HG03442 (cell line): Measurements from ENCODE around the gene SIRT6.
"Not testable (repeated sequence)": the region's sequence is repeated elsewhere in the genome, so short reads cannot be mapped to it uniquely, and the experiment has no call there.

ENCODE experiments used
- ATAC-seq: cut with Tn5 transposase; IDR thresholded peaks from one replicate; pipeline ENCODE4 v1.9.1; 2021; ENCODE audit warnings: mild to moderate bottlenecking, moderate library complexity; ENCODE audit not compliant: unreplicated experiment

Gene SIRT6

DNA sequence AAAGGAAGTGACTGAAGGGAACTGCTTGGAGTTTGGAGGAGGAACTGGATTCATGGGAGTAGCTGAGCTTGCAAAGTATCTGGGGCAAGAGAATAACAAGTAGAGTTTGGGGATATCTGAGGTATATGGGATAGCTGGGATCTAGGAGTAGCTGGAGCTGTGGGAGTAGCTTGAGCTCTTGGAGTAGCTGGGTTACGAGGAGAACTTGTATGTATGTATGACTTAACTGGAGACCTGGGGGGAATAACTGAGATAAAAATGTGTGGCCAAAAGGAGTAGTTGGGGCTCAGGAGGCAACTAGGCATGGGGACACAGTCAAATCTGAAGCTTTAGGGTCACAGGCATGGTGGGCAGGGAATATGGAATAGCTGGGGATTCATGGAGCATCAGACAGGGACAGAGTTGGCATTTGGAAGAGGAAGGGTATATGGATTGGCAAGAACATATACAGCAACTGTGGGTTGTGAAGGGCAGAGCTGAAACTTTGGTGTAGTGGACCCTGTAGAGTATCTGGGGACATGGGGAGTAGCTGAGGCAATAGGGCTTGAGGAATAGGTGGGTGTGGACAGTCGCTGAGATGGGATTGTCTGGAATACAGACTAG is 18.7 kb upstream of the SIRT6 start:
- ATAC-seq: no peak

DNA sequence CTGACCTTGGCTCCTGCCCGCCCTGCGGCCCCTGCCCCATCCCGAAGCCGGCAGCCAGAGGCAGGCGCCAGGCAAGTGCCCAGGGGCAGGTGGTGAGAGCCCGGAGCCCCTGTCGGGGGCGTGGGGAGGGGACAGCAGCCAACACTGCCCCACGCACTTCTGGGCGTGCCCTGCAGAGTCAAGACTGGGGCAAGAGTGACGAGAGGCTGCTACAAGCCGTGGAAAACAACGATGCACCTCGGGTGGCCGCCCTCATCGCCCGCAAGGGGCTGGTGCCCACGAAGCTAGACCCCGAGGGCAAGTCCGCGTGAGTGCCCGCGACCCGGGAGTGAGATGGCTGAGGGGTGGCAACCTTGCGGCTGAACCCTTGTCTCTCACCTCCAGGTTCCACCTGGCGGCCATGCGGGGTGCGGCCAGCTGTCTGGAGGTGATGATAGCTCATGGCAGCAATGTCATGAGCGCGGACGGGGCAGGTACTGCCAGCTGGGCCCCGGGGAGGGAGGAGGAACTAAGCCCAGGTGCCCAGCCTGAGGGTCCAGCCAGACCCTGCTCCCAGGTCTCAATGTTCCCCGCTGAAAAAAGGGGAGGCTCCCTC is 17.4 kb upstream of the SIRT6 start:
- ATAC-seq: no peak

DNA sequence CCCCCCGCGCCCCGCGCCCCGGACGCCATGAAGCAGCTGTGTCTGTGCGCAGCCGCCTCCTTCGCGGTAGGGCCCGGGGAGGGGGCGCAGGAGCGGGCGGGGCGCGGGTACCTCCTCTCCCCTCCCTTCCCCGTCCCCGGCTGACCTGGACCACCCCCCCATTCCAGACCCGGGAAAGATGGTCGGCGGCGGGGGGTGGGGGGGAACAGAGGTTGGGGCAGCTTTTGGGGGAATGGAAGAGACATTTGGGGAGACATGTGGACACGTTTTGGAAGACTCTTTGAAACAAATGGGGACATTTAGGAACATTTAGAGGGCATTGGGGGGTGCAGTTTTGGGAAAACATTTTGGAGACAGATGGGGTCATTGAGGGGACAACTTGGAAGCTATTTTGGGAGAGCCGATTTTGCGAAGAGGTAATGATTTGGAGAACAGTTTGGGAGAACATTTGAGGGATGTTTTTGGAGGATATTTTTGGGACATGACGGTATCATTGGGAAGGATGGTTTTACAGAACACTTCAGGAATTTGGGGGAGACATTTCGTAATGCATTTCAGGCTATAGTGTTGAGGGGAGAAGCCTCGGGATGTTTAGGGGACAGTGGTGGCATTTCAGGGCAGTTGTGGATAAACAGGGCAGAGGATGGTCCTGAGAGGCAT is 16.2 kb upstream of the SIRT6 start:
- ATAC-seq: no peak

DNA sequence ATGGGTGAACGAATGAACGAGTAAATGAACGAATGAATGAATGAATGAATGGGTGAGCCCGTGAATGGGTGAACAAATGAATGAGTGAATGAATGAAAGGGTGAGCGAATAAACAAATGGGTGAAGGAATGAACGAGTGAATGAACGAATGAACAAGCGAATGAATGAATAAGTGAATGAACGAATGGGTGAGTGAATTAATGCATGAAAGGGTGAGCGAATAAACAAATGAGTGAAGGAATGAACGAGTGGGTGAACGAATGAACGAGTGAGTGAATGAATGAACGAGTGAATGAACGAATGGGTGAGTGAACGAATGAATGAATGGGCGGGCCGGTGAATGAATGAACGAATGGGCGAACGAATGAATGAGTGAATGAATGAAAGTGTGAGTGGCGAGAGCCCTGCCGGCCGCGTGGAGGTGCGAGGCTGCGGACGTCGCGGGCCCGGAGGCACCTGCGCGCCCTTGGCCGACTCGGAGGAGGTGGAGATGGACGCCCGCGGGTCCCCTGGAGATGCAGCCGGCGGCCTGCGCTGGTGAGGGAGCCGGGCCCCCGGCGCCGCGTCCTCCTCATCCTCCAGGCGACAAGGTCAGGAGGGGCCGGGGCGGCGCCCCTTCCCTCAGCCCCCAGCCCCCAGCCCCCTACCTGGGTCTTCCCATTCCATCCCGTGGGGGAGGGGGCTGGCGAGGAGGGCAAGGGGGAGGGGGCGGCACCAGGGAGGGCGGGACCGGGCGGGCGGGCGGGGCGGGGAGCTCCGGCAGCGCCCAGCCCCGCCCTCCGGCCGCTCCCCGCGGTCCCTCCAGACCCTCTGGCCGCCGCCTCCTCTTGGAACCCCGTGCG is 15.5 kb upstream of the SIRT6 start:
- ATAC-seq: no peak

DNA sequence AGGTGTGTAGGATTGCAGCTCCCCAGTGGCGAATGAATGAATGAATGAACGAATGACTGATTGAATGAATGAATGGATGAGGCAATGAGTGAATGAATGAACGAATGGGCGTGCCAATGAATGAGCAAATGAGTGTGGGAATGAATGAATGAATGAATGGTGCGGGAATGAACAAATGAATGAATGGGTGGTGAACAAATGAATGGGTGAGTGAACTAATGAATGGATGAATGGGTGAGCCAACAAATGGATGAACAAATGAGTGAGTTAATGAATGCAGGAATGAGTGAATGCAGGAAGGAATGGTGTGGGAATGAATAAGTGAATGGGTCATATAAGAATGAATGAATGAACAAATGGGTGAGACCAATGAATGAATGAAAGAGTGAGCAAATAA is 14.9 kb upstream of the SIRT6 start:
- ATAC-seq: no peak

DNA sequence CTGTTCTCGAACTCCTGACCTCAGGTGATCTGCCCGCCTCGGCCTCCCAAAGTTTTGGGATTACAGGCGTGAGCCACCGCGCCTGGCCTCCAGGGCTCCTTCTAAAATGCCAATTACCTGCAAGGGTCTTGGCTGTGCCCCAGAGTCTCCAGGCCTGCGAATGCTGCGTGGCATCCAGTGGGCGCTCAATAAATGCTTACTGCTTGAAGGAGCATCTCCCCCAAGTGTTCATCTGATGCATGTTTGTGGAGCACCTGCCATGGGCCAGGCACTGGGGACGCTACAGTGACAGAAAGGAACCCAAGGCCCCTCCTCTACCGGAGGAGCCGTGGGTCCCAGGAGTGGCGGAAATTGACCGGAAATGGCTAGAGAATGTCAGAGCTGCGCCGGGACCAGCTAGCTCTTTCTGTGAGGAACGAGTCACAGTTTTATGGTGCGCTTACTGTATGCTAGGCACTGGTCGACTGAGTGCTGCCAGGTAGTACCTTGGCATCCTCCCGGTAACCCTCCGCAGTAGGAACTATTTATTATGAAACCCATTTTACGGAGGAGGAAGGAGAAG is 14.3 kb upstream of the SIRT6 start:
- no peak for ATAC-seq

DNA sequence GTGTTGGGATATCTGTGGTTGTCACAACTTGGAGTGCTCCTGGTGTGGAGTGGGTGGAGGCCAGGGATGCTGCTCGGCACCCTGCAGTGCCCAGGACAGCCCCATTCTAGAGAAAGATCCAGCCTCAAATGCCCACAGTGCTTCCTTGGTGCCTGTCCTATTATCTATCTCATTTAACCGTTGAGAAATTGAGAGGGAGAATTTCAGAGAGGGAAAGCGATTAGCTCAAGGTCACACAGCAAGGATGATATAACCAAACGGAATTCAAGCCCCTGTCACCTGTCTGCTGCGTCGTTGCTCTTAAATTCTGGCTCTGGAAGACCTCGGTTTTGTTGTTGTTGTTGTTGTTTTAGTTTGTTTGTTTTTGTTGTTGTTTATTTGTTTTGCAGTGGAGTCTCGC is 13.6 kb upstream of the SIRT6 start:
- no peak for ATAC-seq

DNA sequence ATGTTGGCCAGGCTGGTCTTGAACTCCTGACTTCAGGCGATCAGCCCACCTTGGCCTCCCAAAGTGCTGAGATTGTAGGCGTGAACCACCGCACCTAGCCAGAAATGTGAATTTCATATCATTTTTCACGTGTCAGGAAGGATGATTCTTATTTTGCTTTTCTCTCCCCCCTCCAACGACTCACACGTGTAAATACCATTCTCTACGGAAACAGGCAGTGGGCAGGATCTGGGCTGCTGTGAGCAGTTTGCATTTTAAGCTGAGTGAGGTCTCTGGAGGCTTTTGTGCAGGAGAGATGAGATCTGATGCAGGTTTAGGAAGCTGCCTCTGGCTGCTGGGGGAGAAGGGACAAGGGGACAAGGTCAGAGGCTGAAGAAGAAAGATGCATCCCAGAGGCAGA is 12.0 kb upstream of the SIRT6 start:
- ATAC-seq: no peak

DNA sequence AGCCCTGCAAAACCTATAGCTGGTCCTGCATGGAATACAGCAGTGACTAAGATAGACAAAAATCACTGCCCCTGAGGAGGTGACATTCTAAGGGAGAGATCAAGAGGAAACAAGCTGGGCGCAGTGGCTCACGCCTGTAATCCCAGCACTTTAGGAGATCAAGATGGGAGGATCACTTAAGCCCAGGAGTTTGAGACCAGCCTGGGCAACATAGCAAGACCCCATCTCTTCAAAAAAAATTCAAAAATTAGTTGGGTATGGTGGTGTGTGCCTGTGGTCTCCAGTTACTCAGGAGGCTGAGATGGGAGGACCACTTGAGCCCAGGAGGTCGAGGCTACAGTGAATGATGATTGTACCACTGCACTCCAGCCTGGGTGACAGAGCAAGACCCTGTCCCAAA is 10.2 kb upstream of the SIRT6 start:
- not testable (repeated sequence) for ATAC-seq

DNA sequence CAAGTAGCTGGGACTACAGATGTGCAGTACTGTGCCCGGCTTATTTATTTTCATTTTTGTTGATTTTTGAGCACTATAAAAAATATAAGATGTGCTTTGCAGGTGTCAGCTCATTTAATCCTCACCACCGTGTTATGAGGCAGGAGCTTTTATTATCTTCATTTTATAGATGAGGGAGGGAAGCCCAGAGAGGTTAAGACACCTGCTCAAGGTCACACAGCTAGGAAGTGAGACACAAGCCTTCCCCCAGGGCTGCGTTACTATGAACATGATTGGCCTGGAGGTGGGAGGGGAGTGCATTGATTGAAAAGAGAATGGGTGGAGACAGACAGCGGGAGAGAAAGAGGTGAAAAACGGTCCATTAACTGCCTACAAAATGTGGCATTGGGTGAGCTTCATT is 7.3 kb upstream of the SIRT6 start:
- ATAC-seq: no peak

DNA sequence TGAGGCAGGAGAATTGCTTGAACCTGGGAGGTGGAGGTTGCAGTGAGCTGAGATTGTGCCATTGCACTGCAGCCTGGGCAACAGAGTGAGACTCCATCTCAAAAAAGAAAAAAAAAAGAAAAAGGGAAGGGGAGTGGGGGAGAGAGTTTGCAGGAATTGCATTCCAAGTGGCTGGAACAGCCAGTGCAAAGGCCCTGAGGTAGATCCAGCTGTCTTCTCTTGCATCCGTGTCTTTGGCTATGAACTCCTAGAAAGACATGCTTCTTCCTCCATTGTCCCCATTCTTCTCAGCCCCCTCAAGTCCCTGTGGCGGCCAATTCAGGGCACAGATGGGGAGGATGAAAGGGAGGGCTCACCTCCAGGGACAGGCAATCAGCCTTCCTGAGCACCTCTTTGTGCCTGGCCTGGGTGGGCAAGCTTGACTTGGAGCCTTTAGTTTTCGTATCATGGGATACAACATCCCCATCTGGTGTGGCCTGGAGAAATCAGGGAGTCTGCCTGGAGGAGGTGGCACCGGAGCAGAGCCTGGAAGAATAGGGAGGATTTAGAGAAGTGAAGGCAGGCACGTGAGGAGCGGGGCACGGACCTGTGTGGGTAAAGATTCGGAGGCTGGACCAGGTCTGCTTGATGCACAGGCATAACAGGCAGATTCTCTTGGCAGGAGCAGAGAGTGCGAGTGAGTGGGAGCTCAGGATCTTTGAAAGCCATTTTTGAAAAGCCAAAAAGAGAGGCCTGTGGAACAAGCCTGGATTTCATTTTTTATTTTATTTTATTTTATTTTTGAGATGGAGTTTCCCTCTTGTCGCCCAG is 5.2 kb upstream of the SIRT6 start:
- ATAC-seq: no peak

DNA sequence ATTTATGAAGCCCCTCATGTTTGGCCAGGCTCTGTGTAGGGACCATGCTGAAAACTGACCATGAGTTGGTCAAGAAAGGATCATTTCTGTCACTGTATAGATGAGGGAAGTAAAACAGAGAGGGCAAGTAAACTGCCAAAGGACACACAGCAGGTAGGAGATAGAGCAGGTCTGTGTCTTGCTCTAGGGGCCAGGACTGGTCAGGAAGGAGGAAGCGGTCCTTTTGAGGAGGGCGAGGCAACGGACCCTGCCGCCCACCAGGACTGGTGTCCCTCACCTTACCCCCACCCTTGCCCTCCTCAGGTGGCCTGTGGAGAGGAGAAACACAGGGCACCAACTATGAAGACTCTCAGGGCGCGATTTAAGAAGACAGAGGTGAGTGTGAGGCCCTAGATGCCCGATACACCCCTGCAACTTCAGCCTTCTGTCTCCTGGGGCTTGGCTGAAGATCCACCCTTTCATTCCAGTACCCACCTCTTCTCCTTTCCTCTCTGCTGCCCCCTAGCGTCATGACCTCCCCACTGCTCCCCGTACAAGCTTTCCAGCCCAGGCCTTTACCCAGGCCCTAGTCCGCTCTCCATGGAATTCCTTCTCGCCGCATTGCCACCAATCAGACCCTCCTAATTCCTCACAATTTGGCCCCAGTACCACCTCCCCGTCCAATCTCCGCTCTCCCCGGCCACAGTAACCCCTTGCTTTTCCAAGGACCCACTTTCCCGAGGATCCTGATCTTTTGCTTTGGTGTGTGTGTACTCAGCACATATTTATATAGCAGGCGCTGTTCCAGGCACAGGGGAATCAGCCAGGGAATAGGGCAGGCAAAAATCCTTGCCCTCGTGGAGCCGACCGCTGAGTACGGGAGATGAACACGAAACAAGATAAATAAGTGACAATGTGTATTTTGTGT is 4.0 kb upstream of the SIRT6 start:
- ATAC-seq: no peak

DNA sequence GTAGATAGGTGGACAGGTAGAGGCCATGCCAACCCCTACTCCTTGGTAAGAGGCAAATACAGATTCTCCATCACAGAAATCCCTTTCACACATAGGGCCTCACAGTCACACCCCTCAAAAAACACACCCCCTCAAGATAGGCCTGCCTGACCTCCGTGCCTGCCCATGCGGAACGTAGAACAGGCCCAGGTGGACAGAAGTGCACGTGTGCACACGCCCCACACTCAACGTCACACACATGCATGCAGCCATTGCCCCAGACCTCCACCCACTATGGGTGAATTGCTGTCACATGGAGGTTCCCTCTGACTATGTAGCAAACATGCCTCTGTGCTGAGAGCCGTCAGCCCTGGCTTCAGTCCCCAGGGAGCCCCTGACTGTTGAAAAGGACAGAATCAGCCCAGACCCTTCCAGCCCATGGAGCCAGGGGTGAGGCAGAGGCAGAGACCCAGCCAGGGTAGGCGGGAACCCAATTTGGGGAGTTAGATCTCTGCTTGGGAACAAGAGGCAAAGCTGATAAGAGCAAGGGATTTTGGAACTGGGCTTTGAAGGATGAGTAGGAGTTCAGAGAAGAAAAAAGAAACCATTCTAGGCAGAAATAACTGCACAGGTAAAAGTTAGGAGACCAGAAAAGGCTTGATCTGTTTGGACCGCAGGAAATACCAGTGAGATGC is 3.2 kb upstream of the SIRT6 start:
- no peak for ATAC-seq

DNA sequence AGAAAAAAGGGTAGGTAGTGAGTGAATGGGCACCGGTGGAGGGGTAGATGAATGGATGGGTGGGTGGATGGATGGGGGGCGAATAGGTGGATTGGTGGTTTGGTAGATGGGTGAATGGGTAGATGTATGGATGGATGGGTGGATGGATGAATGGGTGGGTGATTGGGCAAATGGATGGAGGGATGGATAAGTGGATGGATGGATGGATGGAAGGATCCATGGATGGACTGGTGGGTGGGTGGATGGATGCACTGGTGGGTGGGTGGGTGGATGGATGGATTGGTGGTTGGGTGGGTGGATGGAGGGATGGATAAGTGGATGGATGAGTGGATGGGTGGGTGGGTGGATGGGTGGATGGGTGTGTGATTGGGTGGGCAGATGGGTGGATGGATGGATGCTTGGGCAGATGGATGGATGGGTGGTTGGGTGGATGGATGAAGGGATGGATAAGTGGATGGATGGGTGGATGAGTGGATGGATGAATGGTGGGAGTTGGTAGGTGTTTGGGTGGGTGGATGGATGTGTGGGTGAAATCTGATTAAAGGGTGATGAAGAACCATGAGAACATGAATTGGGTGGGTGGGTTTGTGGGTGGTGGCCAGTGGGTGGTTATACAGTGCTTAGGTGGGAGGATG is 2.5 kb upstream of the SIRT6 start:
- ATAC-seq: no peak

DNA sequence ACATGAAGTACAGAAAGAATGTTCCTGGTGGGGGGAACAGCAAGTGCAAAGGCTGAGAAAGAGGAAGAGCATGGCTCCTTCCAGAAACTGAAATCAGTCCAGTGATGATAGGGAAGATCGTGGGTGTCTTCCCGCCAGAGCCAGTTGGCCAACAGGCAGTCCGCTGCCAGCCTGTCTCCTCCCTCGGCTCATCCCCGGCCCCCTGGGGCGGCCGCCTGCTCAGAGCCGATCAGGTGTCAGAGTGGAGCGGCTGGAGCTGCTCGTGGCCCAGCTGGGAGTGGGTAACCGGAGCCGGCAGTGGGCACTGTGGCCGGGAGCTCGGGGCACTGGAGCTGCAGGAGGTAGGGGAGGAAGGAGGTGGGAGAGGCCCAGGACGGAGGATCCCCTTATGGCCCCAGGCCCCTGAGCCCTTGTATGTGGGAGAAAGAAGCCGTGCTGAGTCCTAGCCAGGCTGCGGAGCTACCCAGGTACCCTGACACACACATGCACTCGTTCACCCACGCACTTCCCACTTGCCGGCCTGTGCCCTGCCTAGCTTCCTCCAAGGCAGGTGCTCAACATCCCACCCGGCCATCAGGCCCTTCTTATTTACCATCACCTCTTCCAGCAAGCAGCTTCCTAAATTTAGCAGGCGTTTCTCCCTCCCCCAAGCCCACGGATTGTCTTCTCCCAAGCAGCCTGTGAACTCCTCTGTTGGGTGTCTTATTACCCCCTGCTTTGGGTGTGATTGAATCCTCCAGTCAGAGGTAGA is 1.8 kb upstream of the SIRT6 start:
- ATAC-seq: no peak

DNA sequence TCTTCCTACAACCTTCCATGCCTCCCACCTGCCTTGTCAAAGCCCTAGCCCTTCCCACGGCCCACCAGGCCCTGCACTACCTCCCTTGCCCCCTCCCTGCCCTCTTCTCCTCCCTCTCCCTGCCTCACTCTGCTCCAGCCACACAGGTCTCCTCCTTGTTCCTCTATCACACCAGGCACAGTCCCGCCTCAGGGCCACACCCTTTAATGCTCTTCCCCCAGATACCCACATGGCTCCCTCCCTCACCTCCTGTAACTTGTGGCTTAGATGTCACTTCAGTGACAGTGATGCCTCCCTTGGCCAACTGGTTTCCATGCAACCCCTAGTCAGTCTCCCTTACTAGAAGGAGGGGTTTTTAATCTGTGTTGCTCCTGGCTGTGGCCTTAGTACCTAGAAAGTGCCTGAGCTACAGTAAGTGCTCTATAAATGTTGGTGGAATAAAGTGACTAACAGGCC is 1.3 kb downstream of the SIRT6 start:
- no peak for ATAC-seq

DNA sequence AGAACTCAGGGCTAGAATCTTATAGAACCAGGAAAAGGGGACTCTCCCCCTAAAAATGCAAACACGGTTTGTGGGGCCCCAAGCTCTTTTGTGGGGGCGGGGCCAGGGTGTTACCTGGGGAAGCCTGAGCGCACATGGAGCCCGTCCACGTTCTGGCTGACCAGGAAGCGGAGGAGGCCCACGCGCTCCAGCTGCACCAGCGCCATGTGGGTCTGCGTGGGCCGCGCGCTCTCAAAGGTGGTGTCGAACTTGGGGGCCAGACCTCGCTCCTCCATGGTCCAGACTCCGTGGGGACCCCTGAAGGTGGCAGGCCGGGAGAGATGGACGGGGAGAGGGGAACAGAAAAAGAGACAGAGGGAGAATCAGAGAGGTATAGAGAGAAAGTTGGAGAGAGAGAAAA is 3.4 kb downstream of the SIRT6 start:
- ATAC-seq: no peak

DNA sequence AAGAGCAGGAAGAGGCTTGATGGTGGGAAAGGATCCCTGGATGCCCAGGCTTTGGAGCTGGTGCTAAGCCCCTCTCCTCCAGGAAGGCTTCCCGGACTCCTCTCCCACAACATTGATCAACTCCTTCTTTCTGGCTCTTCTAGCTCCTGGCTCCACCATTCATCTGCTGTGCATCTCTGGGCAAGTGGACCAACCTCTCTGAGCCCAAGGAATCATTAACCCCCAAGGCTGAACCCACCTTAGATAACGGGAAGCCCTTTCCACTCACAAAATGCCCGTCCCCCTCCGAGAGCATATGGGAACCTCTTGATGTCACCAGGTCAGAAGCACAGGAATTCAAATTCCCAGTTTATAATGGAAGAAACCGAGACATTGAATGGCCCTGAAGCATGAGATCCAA is 5.2 kb downstream of the SIRT6 start:
- ATAC-seq: no peak
